Endothelial cell (in vitro differentiated cells): ENCODE results near the gene SLC26A1. TPM values are rescaled to one million over a fixed set of nuclear protein-coding genes. Genes with fewer than 3 reads are reported as not detected.

Experiments used
- DNase-seq: peaks from one replicate; pipeline ENCODE4 v3.0.0; 2021; ENCODE audit warnings: low spot score
- H3K27ac Mint-ChIP-seq: one replicate; pipeline ENCODE4 v1.8.0; 2021; ENCODE audit warnings: mixed read lengths, inconsistent platforms; ENCODE audit not compliant: unreplicated experiment
- H3K27me3 Mint-ChIP-seq: one replicate; pipeline ENCODE4 v1.8.0; 2021; ENCODE audit warnings: mild to moderate bottlenecking, moderate library complexity, mixed read lengths, inconsistent platforms; ENCODE audit not compliant: unreplicated experiment
- H3K36me3 Mint-ChIP-seq: one replicate; pipeline ENCODE4 v1.8.0; 2021; ENCODE audit warnings: mild to moderate bottlenecking, low read depth, mixed read lengths, inconsistent platforms; ENCODE audit not compliant: unreplicated experiment
- H3K4me1 Mint-ChIP-seq: one replicate; pipeline ENCODE4 v1.8.0; 2021; ENCODE audit warnings: mild to moderate bottlenecking, mixed read lengths, inconsistent platforms; ENCODE audit not compliant: unreplicated experiment
- H3K4me3 Mint-ChIP-seq: one replicate; pipeline ENCODE4 v1.8.0; 2021; ENCODE audit warnings: mild to moderate bottlenecking, mixed read lengths, inconsistent platforms; ENCODE audit not compliant: unreplicated experiment
- H3K9me3 Mint-ChIP-seq: one replicate; pipeline ENCODE4 v1.8.0; 2021; ENCODE audit warnings: mixed read lengths, inconsistent platforms; ENCODE audit not compliant: unreplicated experiment
- total RNA-seq: library from RNA; stranded (reverse); fragmentation: NEBNext Ultra II Directional; extraction: Animal tissue kit (Norgen Biotek cat#: 25700); gene quantifications from one replicate; pipeline ENCODE4 v1.2.1, GENCODE V29; 2021; ENCODE audit not compliant: unreplicated experiment
- TF ChIP-seq, protein P1 (sequence below): fragments of 200-600 bp; sonication (generic); IDR thresholded peaks from one replicate; pipeline ENCODE4 v1.5.0; 2021; ENCODE audit warnings: antibody characterized with exemption; ENCODE audit not compliant: unreplicated experiment

Gene SLC26A1
- total RNA-seq, 1 donor from 2014 or later: not detected

DNA sequence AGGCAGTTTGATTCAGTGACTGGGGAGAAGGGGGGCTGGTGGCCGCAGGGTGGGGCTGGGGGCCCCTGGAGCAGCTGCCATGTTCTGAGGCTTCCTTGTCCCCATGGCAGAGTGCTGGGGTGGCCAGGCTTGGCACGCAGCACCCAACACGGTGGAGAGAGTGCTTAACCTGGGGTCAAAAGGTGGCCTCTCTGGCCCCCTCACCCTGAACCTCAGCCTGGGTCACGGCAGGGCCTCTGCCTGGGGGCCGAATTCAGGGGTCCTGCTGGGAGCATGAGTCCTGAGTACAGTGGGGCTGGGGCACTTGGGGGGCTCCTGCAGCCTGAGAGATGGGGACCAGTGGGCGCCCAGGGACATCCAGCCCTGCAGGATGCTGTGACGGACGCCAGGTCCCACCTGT, 38.1 kb upstream of the SLC26A1 start:
- no peak for DNase-seq
- Mint-ChIP-seq H3K27ac (no peak overlapping the region), H3K27me3 (peaks cover 2% of the 10 kb centered on the region), H3K4me3 (no peak overlapping the region), H3K36me3 (no peaks in the 10 kb centered on the region), H3K9me3 (no peaks in the 10 kb centered on the region), H3K4me1 (no peaks in the 10 kb centered on the region)
- TF ChIP-seq, protein P1, sequence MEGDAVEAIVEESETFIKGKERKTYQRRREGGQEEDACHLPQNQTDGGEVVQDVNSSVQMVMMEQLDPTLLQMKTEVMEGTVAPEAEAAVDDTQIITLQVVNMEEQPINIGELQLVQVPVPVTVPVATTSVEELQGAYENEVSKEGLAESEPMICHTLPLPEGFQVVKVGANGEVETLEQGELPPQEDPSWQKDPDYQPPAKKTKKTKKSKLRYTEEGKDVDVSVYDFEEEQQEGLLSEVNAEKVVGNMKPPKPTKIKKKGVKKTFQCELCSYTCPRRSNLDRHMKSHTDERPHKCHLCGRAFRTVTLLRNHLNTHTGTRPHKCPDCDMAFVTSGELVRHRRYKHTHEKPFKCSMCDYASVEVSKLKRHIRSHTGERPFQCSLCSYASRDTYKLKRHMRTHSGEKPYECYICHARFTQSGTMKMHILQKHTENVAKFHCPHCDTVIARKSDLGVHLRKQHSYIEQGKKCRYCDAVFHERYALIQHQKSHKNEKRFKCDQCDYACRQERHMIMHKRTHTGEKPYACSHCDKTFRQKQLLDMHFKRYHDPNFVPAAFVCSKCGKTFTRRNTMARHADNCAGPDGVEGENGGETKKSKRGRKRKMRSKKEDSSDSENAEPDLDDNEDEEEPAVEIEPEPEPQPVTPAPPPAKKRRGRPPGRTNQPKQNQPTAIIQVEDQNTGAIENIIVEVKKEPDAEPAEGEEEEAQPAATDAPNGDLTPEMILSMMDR: no peak

DNA sequence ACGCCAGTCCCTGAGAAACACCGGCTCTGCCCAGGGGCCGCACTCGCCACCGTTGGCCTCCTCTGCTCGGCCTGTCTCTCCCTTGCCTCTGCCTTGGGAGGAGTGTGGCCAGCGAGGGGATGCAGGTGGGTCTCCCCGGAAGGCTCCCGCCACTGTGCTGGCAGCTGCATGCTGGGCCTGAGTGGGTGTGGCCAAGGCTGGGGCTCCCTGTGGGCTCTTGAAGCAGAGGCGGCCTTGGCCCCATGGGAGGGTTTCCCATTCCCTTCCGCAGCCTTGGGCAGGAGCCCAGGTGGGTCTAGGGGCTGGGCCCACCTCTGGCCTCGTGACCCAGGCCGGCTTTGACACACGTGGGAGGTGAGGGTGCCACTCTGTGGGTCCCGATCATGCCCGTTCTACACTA, 37.4 kb upstream of the SLC26A1 start:
- TF ChIP-seq, protein P1: no peak
- Mint-ChIP-seq H3K27ac (no peak overlapping the region), H3K9me3 (no peaks in the 10 kb centered on the region), H3K4me1 (no peaks in the 10 kb centered on the region), H3K36me3 (no peaks in the 10 kb centered on the region), H3K27me3 (peaks cover 8% of the 10 kb centered on the region), H3K4me3 (no peak overlapping the region)
- DNase-seq: no peak

DNA sequence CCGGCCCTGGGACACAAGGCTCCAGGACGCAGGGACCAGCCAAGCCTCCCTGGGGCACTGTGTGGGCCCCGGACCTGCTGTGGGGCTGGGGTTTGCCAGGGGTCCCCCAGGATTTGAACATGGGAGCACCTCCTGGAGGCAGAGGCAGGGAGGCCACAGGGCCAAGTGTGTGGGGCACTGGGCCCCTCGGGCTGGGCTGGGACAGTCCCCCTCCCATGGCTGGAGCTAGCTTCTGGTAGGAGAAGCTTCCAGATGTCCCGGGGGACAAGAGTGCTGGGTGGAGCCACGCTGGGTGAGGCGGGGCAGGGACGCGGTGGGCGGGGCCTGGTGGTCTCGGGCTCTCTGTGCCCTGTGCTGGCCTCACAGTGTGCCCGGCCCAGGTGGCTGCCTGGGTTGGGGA, 36.8 kb upstream of the SLC26A1 start:
- Mint-ChIP-seq H3K36me3 (peaks cover 3% of the 10 kb centered on the region), H3K4me1 (no peaks in the 10 kb centered on the region), H3K9me3 (no peaks in the 10 kb centered on the region), H3K4me3 (no peak overlapping the region), H3K27me3 (peaks cover 11% of the 10 kb centered on the region), H3K27ac (no peak overlapping the region)
- DNase-seq: no peak
- TF ChIP-seq, protein P1: no peak

DNA sequence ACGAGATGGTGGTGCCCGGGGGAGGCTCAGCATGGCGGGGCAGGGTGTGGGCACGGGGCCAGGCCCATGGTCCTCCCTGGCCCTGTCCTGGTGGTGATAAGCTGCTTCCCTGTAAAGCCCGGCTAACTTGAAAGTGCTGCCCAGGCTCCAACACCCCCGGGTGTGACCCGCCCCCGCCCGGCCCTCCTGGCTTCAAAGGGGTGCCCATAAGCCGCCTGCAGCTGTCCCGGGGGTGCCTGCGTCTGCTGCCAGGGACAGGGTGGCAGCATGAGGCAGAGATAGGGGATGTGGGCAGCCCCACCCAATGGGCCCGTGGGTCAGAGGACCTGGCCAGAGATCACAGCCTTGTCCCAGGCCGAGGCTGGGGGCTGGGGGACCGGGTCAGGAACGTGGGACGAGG, 36.3 kb upstream of the SLC26A1 start:
- no peaks in the 10 kb centered on the region for H3K9me3 Mint-ChIP-seq
- peaks cover 3% of the 10 kb centered on the region for H3K36me3 Mint-ChIP-seq

DNA sequence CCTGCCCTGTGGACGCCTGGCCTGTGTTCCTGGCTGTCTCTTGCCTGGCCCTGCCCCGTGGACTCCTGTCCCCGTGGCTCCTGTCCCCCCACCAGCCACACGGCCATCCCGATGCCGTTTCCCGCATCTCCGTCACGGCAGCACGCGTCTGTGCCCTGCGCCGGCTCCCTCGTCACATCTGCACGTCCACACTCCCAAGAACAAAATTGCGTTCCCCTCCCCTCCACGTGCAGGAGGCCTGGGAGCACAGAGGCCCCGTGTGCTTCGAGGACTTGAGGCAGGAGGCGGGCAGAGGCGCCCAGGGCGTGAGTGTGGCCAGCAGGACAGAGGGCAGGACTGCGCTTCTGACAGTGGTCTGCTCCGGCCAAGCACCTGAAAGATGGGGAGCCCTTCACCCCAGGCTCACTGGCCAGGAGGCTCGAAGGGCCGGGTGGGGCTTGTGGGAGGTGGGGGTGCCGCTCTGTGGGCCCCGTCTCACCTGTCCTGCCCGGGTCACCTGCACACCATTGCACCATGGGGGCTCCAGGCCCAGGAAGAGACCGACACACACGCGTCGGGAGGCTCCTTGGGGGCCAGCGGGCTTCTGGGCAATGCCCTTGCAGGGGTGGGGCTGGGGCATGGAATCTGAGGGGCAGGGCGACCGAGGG, 35.5 kb upstream of the SLC26A1 start:
- Mint-ChIP-seq H3K27ac (no peak overlapping the region), H3K4me3 (no peak overlapping the region), H3K36me3 (peaks cover 3% of the 10 kb centered on the region), H3K9me3 (no peaks in the 10 kb centered on the region), H3K4me1 (no peaks in the 10 kb centered on the region), H3K27me3 (peaks cover 12% of the 10 kb centered on the region)
- no peak for DNase-seq
- TF ChIP-seq, protein P1: no peak

More for the DNA sequence above, 36.3 kb upstream of the SLC26A1 start:
- DNase-seq: no peak
- TF ChIP-seq, protein P1: no peak
- Mint-ChIP-seq H3K27me3 (peaks cover 12% of the 10 kb centered on the region), H3K4me1 (no peaks in the 10 kb centered on the region), H3K27ac (no peak overlapping the region), H3K4me3 (no peak overlapping the region)
